ENCODE results near the gene NPB. TPM values are rescaled to one million over a fixed set of nuclear protein-coding genes. Genes with fewer than 3 reads are reported as not detected.
A peak's percentile ranks its signal among the peaks of the same experiment; 100 is the strongest.

Gene NPB
- total RNA-seq, 4 donors from 2014 or later = 0.41 TPM; not detected in 3

- H3K36me3 ChIP-seq = peaks cover 0 to 9% (median 0%) of the 10 kb centered on the region in 4 donors
- no peaks in the 10 kb centered on the region for H3K9me3 ChIP-seq
- H3K4me3 ChIP-seq = peak overlapping the region in 3 of 4 donors; percentile 16 to 41 (median 32)
- TF ChIP-seq EP300 (IDR thresholded peaks at IDR 0.05; ENCODE audit: low read depth) = no peak
- no peak for TF ChIP-seq CTCF (IDR thresholded peaks at IDR 0.05)
- TF ChIP-seq POLR2AphosphoS5 (IDR thresholded peaks at IDR 0.05) = no peak
- TF ChIP-seq POLR2A (IDR thresholded peaks at IDR 0.05) = no peak
- no peak for DNase-seq
- H3K27me3 ChIP-seq = peaks cover 21% of the 10 kb centered on the region
- WGBS, 2 donors (ENCODE audit: low coverage in 1 of 2) = 32% methylated on average over 35 of the region's 47 CpGs; no CpG with 5 or more reads in 1 of the 2 donors
- intact Hi-C loops (cut with DNase I; ENCODE audit: low total_unique reads) (no loop called here), in situ Hi-C loops (cut with MboI; ENCODE audit: low pct_ligation_motif_present in 1 of 4, low pct_unique_long_range_greater_than_20kb in 1 of 4, low sequenced_read_pairs in 3 of 4) (no loop called here)
- H3K4me1 ChIP-seq = peaks cover 10 to 17% (median 13%) of the 10 kb centered on the region in 4 donors
- no peak overlapping the region for H3K27ac ChIP-seq
These were observed 796 bp downstream of the NPB start for GRCh38 chr17:81902653-81903414.

- no peak for DNase-seq
These were observed 1.4 kb downstream of the NPB start for GRCh38 chr17:81903415-81903831.

GRCh38 chr17:81903896-81904599 is 2.0 kb downstream of the NPB start:
- Histone ChIP-seq H3K27ac (no peak overlapping the region), H3K4me3 (no peak overlapping the region), H3K36me3 (peaks cover 0 to 5% (median 0%) of the 10 kb centered on the region in 4 donors), H3K4me1 (peaks cover 10 to 17% (median 13%) of the 10 kb centered on the region in 4 donors), H3K27me3 (peaks cover 21% of the 10 kb centered on the region), H3K9me3 (no peaks in the 10 kb centered on the region)
- TF ChIP-seq POLR2A (IDR thresholded peaks at IDR 0.05) = no peak
- TF ChIP-seq EP300 (IDR thresholded peaks at IDR 0.05; ENCODE audit: low read depth) = no peak
- TF ChIP-seq POLR2AphosphoS5 (IDR thresholded peaks at IDR 0.05) = no peak
- TF ChIP-seq CTCF (IDR thresholded peaks at IDR 0.05) = no peak
- DNase-seq = no peak
- WGBS, 2 donors (ENCODE audit: low coverage in 1 of 2) = 96% methylated on average over 22 of the region's 24 CpGs; no CpG with 5 or more reads in 1 of the 2 donors
- in situ Hi-C loops (cut with MboI; ENCODE audit: low pct_ligation_motif_present in 1 of 4, low pct_unique_long_range_greater_than_20kb in 1 of 4, low sequenced_read_pairs in 3 of 4) = no loop called here
- intact Hi-C loops (cut with DNase I; ENCODE audit: low total_unique reads) = no loop called here

More at GRCh38 chr17:81903415-81903831, 1.4 kb downstream of the NPB start:
- in situ Hi-C loops (cut with MboI; ENCODE audit: low pct_ligation_motif_present in 1 of 4, low pct_unique_long_range_greater_than_20kb in 1 of 4, low sequenced_read_pairs in 3 of 4) = no loop called here
- intact Hi-C loops (cut with DNase I; ENCODE audit: low total_unique reads) = no loop called here
- no peak overlapping the region for H3K4me3 ChIP-seq
- peaks cover 0 to 5% (median 0%) of the 10 kb centered on the region in 4 donors for H3K36me3 ChIP-seq
- peaks cover 21% of the 10 kb centered on the region for H3K27me3 ChIP-seq
- H3K27ac ChIP-seq = no peak overlapping the region
- no peak for TF ChIP-seq EP300 (IDR thresholded peaks at IDR 0.05; ENCODE audit: low read depth)
- no peak for TF ChIP-seq CTCF (IDR thresholded peaks at IDR 0.05)
- no peak for TF ChIP-seq POLR2AphosphoS5 (IDR thresholded peaks at IDR 0.05)
- TF ChIP-seq POLR2A (IDR thresholded peaks at IDR 0.05) = no peak
- peaks cover 10 to 17% (median 13%) of the 10 kb centered on the region in 4 donors for H3K4me1 ChIP-seq
- no peaks in the 10 kb centered on the region for H3K9me3 ChIP-seq
- WGBS, 2 donors (ENCODE audit: low coverage in 1 of 2) = 94% methylated on average over 10 of the region's 10 CpGs; no CpG with 5 or more reads in 1 of the 2 donors

Measured in transverse colon (tissue), 4 donors.